Tibial nerve (tissue), 4 donors: Measurements from ENCODE around the gene B3GALT5. TPM values are rescaled to one million over a fixed set of nuclear protein-coding genes. Genes with fewer than 3 reads are reported as not detected.
"Not testable (repeated sequence)": the region's sequence is repeated elsewhere in the genome, so short reads cannot be mapped to it uniquely, and the experiment has no call there.

Source experiments
- DNase-seq, 2 donors: peaks; one replicate each; pipeline ENCODE4 v3.0.0-alpha.2; 2019; ENCODE audit warnings: low spot score in 2 of 2
- H3K27ac ChIP-seq, 4 donors: fragments of 200-600 bp; sonication (generic) in 3 of 4; one replicate each; pipeline ENCODE4 v1.5.1; 2017 to 2019; ENCODE audit warnings: mild to moderate bottlenecking in 1 of 4
- H3K27me3 ChIP-seq, 2 donors: fragments of 200-600 bp; sonication (generic) in 1 of 2; one replicate each; pipeline versions ENCODE4 v1.5.1 to v1.6.0; 2017 to 2019
- H3K36me3 ChIP-seq, 3 donors: fragments of 200-600 bp; sonication (generic); one replicate each; pipeline ENCODE4 v1.5.1; 2018 to 2019
- H3K4me1 ChIP-seq, 4 donors: fragments of 200-600 bp; sonication (generic) in 3 of 4; one replicate each; pipeline ENCODE4 v1.5.1; 2017 to 2019
- H3K4me3 ChIP-seq, 4 donors: fragments of 200-600 bp; sonication (generic) in 3 of 4; one replicate each; pipeline ENCODE4 v1.5.1; 2017 to 2019; ENCODE audit warnings: mild to moderate bottlenecking in 1 of 4, moderate library complexity in 1 of 4
- H3K9me3 ChIP-seq, 4 donors: fragments of 200-600 bp; sonication (generic) in 3 of 4; one replicate each; pipeline ENCODE4 v1.5.1; 2017 to 2019
- EP300 ChIP-seq, 2 donors: sonication (generic); formaldehyde crosslinking; IDR thresholded peaks; one replicate each; pipeline ENCODE4 v1.6.1; 2017; ENCODE audit warnings: antibody characterized with exemption in 2 of 2, mild to moderate bottlenecking in 1 of 2
- POLR2A ChIP-seq, 2 donors: fragments of 450-650 bp; IDR thresholded peaks; one replicate each; pipeline ENCODE4 v1.6.1; 2017; ENCODE audit warnings: antibody characterized with exemption in 2 of 2, mild to moderate bottlenecking in 2 of 2, moderate library complexity in 2 of 2
- WGBS, 2 donors: methylation state at CpG; one replicate each; pipeline ENCODE4 v1.1.5; 2018; 5-methylcytosine and 5-hydroxymethylcytosine counted together
- total RNA-seq, 4 donors: library from RNA; depleted of rRNA; stranded (reverse); fragments of >200 nt; gene quantifications; one replicate each; pipeline ENCODE4 v1.1.0, GENCODE V29; 2016
- TF ChIP-seq, protein P1 (sequence below), 5 experiments: fragments of 200-600 bp in 3 of 5; fragments of 450-650 bp in 2 of 5; sonication (generic) in 3 of 5; IDR thresholded peaks; one replicate each; pipeline ENCODE4 v1.5.1; 2016 to 2019; ENCODE audit warnings: antibody characterized with exemption in 5 of 5, mild to moderate bottlenecking in 3 of 5, moderate library complexity in 2 of 5

B3GALT5 gene
- total RNA-seq, 4 donors from 2014 or later, result not detected

DNA sequence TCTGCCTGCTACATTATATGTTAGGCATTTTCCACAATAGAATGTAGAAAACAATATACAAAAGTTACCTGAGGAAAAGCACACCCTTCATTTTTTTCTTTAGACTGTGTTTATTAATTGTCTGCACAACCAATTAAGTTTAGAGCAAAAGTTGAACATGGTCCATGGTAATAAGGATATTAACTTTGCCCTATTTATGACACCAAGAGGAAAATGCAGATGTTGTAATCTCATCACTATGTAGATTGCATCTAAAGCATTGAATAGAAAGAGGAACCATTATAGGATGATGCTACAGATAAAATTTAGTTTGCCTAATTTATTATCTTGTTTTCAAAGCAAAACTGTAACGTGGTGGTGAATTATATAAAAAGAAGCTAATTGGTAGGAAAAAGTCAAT is 72.5 kb downstream of the B3GALT5 start:
- Histone ChIP-seq H3K27ac (no peak overlapping the region), H3K4me1 (no peaks in the 10 kb centered on the region), H3K4me3 (no peak overlapping the region), H3K27me3 (no peaks in the 10 kb centered on the region), H3K9me3 (peaks cover 0 to 7% (median 0%) of the 10 kb centered on the region in 4 donors), H3K36me3 (no peaks in the 10 kb centered on the region)
- DNase-seq, result no peak
- WGBS, 2 donors, result 71 to 79% methylated on average over 1 of the region's 1 CpG
- no peak for TF ChIP-seq POLR2A (IDR thresholded peaks at IDR 0.05)
- TF ChIP-seq, protein P1, sequence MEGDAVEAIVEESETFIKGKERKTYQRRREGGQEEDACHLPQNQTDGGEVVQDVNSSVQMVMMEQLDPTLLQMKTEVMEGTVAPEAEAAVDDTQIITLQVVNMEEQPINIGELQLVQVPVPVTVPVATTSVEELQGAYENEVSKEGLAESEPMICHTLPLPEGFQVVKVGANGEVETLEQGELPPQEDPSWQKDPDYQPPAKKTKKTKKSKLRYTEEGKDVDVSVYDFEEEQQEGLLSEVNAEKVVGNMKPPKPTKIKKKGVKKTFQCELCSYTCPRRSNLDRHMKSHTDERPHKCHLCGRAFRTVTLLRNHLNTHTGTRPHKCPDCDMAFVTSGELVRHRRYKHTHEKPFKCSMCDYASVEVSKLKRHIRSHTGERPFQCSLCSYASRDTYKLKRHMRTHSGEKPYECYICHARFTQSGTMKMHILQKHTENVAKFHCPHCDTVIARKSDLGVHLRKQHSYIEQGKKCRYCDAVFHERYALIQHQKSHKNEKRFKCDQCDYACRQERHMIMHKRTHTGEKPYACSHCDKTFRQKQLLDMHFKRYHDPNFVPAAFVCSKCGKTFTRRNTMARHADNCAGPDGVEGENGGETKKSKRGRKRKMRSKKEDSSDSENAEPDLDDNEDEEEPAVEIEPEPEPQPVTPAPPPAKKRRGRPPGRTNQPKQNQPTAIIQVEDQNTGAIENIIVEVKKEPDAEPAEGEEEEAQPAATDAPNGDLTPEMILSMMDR (IDR thresholded peaks at IDR 0.05), result no peak
- TF ChIP-seq EP300 (IDR thresholded peaks at IDR 0.05), result no peak

DNA sequence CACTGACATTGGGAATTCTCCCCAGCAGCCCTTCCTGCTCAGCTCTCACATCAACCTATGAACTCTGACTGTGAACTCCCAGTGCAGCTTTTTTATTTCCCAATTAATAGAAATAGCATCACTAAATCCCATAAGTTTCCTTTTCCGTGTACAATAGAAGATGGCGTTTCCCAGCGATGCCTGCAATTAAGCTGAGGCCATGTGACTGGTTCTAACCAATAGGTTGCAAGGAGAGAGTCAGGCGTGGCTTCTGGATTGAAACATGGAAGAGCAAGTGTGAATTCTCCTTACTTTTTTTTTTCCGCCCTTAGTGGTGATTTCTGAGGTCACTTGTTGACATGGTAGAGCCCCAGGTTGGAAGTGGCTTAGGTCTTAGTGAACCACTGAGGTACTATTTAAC is 73.3 kb downstream of the B3GALT5 start:
- Histone ChIP-seq H3K4me3 (no peak overlapping the region), H3K27me3 (no peaks in the 10 kb centered on the region), H3K36me3 (no peaks in the 10 kb centered on the region), H3K9me3 (peaks cover 0 to 7% (median 0%) of the 10 kb centered on the region in 4 donors), H3K27ac (no peak overlapping the region), H3K4me1 (no peaks in the 10 kb centered on the region)
- DNase-seq, result no peak
- TF ChIP-seq, protein P1 (IDR thresholded peaks at IDR 0.05), result no peak
- TF ChIP-seq POLR2A (IDR thresholded peaks at IDR 0.05), result no peak
- no peak for TF ChIP-seq EP300 (IDR thresholded peaks at IDR 0.05)
- WGBS, 2 donors, result 91% methylated on average over 5 of the region's 5 CpGs

DNA sequence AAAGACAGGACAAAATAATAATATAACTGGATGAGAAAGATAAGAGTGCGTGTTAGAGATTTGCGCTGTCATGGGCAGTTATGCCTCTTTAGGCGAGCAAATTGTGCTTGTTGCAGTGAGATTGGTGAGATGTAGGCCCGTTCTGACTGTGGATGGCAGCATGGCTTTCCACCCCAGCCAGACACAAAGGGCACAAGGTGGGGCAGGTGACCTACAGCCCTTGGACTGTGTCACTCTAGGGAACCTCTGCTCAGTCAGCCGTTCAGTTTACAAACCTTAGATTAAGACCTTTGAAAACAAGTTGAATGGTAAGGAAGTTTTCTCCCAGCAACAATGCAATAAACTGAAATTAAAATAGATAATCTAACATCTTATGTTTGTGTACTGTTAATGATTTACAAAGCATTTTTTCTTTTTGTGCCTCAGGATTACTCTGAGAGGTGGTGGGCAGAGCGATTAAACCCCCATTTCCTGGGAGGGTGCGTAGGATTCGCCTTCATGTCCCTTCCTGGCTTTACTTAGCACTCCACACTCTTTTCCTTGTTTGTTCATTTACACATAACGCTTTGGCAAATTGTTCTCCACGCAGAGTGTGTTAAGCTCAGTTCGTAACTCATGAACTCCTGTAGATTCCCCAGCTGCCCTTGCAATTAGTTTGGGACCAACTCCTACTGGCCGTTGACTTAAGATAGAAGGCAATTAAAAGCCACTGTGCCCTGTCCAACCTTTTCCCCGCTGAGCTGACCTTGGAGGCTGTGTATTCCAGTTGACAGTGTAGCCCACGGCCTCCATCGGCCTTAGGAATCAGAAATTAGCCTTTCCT is 74.1 kb downstream of the B3GALT5 start:
- no peak for DNase-seq
- no peak for TF ChIP-seq EP300 (IDR thresholded peaks at IDR 0.05)
- TF ChIP-seq, protein P1 (IDR thresholded peaks at IDR 0.05), result no peak
- TF ChIP-seq POLR2A (IDR thresholded peaks at IDR 0.05), result no peak
- H3K27me3 ChIP-seq, result no peaks in the 10 kb centered on the region
- H3K9me3 ChIP-seq, result peaks cover 0 to 7% (median 0%) of the 10 kb centered on the region in 4 donors
- no peak overlapping the region for H3K27ac ChIP-seq
- no peaks in the 10 kb centered on the region for H3K4me1 ChIP-seq
- H3K36me3 ChIP-seq, result no peaks in the 10 kb centered on the region
- 77 to 78% methylated on average over 15 of the region's 15 CpGs for whole genome bisulfite sequencing, 2 donors
- H3K4me3 ChIP-seq, result no peak overlapping the region

DNA sequence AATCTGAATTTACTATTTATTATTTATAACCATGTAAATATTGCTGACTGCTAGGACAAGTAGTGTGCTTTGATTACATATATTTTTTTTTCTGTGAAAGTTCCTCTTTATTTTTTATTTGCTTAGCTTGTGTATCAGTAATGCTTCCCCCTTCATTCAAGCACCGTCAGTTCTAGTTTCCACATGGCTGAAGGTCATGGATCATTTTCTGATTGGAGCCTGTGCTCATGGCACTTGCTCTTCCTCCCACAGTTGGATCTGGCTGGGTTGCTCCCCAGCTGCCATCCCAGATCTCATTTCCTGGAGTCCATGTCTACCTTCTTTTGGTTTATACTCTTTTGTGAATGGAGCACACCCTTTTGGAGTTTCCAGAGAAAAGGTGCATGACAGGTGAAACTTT is 75.3 kb downstream of the B3GALT5 start:
- H3K27me3 ChIP-seq, result no peaks in the 10 kb centered on the region
- 57 to 63% methylated on average over 1 of the region's 1 CpG for WGBS, 2 donors
- H3K9me3 ChIP-seq, result no peaks in the 10 kb centered on the region

DNA sequence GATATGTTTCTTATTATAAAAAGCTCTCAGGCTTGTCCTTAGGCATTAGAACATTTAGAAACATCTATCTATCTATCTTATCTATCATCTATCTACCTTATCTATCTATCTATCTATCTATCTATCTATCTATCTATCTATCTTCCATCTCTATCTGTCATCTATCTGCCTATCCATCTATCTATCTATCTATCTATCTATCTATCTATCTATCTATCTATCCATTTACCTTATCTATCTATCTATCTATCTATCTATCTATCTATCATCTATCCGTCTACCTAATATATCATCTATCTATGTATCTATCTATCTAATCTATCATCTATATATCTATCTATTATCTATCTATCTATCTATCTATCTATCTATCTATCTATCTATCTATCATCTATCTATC is 77.1 kb downstream of the B3GALT5 start:
- WGBS, 2 donors, result 75 to 94% methylated on average over 1 of the region's 1 CpG
- not testable (repeated sequence) for H3K27me3 ChIP-seq, H3K4me3 ChIP-seq, DNase-seq, H3K36me3 ChIP-seq, H3K9me3 ChIP-seq, H3K4me1 ChIP-seq, H3K27ac ChIP-seq

More for the DNA sequence above, 75.3 kb downstream of the B3GALT5 start:
- no peak overlapping the region for H3K4me3 ChIP-seq
- DNase-seq, result no peak
- no peaks in the 10 kb centered on the region for H3K4me1 ChIP-seq
- H3K36me3 ChIP-seq, result no peaks in the 10 kb centered on the region
- TF ChIP-seq POLR2A (IDR thresholded peaks at IDR 0.05) (no peak), EP300 (IDR thresholded peaks at IDR 0.05) (no peak)
- TF ChIP-seq, protein P1 (IDR thresholded peaks at IDR 0.05), result no peak
- no peak overlapping the region for H3K27ac ChIP-seq
